Fibroblast of pulmonary artery (primary cell): ENCODE results near the gene SORBS1.

Experiments used
- DNase-seq: peaks from one replicate; pipeline ENCODE4 v3.0.0-alpha.2; 2010; ENCODE audit warnings: low read depth
- H3K4me3 ChIP-seq: replicated peaks from 2 replicates; pipeline ENCODE4 v1.5.1; 2011; ENCODE audit warnings: low read depth, mild to moderate bottlenecking, control low read depth, low read length, moderate library complexity
- TF ChIP-seq, protein P1 (sequence below): IDR thresholded peaks from 2 replicates; pipeline ENCODE4 v1.5.1; 2011; ENCODE audit warnings: mild to moderate bottlenecking, control low read depth, low read length, inconsistent platforms; ENCODE audit errors: missing control alignments

The SORBS1 gene

DNA sequence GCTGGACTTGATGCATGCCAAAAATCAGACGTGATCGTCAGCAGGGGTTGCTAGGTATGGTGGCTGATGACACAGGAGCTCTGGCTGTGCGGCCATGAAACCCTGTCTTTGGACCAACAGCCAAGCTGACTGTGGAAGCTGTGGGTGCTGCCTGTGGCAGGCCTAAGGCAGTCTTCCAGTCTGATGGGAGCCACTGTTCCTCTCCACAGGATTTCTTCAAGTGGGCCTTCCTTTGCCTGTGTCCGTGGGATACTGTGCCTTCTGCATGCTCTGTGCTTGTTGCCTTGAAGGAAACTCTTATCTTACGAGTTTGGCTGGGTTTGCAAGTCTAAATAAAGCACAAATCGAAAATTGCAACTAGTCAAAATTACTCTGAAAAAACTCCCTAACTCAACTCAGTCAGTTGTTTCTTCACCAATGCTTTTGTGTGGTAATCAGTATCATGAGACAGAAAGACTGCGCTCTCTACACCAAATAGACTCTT is 168.4 kb downstream of the SORBS1 start:
- no peak for DNase-seq
- no peak overlapping the region for H3K4me3 ChIP-seq

DNA sequence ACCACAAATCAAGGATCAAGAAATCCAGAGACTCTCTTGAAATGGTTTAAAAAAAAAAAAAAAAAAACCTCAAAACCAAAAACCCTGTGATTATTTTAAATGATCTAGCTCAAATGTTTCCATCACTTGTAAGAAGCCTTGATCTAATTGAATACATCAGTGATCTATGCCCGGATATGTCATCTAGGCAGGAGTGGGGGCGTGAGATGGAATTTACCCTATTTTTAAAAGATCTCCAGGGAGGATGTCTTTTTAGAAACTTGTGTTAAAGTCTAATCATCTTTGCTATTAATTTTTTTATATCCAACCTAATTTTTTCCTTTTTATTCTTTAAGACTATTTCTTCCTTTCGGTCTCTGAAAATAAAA is 169.0 kb downstream of the SORBS1 start:
- TF ChIP-seq, protein P1, sequence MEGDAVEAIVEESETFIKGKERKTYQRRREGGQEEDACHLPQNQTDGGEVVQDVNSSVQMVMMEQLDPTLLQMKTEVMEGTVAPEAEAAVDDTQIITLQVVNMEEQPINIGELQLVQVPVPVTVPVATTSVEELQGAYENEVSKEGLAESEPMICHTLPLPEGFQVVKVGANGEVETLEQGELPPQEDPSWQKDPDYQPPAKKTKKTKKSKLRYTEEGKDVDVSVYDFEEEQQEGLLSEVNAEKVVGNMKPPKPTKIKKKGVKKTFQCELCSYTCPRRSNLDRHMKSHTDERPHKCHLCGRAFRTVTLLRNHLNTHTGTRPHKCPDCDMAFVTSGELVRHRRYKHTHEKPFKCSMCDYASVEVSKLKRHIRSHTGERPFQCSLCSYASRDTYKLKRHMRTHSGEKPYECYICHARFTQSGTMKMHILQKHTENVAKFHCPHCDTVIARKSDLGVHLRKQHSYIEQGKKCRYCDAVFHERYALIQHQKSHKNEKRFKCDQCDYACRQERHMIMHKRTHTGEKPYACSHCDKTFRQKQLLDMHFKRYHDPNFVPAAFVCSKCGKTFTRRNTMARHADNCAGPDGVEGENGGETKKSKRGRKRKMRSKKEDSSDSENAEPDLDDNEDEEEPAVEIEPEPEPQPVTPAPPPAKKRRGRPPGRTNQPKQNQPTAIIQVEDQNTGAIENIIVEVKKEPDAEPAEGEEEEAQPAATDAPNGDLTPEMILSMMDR = no peak
- no peak for DNase-seq

More for the DNA sequence above, 168.4 kb downstream of the SORBS1 start:
- TF ChIP-seq, protein P1 = no peak

DNA sequence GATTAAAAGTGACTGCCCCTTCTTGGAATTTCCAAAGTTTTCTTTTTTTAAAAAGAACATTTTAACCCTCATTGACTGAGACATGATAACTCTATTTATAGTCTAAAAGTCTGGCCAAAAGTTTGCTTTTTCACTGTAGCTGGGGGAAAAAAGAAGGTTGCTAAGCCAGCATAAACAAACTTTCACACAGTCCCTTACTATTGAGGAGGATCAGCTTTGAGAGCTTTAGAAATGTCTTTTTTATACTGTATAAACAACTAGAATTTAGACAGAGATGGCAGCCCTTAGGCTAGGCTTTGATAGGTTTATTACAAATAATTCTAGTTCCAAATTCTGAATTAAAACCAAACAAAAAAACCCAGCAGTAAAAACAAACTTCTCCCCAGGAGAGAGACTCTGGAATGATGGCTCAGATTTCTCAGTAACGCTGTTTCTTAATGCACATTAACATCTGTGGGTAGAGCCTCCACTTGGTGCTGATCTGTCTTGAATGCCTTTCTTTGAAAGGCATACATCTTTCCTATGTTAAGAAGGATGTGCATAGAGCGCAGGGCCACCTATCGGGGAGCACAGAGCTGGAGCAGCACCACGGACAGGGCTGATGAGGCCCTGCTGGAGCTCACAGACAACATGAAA is 169.5 kb downstream of the SORBS1 start:
- no peak overlapping the region for H3K4me3 ChIP-seq
- TF ChIP-seq, protein P1 = peak; percentile 38
- DNase-seq = peak; percentile 63

More for the DNA sequence above, 169.0 kb downstream of the SORBS1 start:
- no peak overlapping the region for H3K4me3 ChIP-seq

DNA sequence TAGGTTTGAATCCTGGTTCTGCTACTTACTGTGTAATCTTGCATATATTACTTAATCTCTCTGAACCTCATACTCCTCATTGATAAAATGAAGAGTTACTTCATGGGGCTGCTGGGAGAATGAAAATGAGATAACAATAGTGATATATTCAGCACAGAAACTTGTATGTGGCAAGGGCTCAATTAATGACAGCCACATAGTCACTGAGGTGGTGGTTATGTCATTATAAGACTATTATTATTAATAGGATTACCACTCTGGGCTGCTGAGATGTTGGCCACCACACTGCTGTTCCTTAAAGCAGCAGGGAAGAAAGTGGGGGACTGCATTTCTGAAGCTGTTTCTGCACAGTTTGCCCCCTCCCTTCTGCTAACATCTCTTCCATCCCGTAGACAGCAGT is 170.0 kb downstream of the SORBS1 start:
- DNase-seq = no peak
- no peak overlapping the region for H3K4me3 ChIP-seq

DNA sequence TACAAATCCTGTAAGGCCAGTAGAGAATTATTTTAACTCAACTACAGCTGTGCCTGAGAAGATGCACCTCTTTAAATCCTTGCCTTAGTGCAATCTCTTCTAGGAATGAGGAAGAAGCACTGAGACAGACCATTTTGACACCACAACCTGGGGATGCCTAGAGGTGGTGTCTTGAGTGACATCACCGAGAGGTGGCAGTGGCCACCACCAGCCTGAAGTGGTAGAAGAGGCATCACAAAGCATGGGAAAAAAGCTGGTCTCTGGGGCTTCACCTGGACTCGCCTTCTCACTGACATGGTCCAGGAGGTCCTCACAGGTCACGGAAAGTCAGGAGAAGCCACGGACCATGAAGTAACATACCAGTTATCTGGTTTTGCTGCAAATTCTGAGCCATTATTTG is 171.2 kb downstream of the SORBS1 start:
- DNase-seq = no peak
- TF ChIP-seq, protein P1 = no peak
- H3K4me3 ChIP-seq = no peak overlapping the region

More for the DNA sequence above, 170.0 kb downstream of the SORBS1 start:
- TF ChIP-seq, protein P1 = no peak

DNA sequence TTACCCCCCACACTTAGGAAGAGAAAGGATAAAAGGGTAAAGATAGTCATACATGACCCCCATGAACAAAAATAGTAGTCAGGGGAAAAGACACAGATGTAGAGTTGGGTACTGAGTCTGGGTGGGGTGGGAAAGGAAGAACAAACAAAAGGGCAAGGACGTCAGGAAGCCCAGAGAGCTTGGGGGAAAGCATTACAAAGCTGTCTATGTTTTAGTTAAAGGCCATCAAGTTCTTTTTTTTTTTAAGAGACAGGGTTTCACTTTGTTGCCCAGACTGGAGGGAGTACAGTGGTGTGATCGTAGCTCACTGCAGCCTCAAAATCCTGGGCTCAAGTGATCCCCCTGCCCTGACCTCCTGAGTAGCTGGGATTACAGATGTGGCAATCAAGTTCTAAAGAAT is 172.0 kb downstream of the SORBS1 start:
- TF ChIP-seq, protein P1 = no peak
- no peak overlapping the region for H3K4me3 ChIP-seq
- DNase-seq = no peak

DNA sequence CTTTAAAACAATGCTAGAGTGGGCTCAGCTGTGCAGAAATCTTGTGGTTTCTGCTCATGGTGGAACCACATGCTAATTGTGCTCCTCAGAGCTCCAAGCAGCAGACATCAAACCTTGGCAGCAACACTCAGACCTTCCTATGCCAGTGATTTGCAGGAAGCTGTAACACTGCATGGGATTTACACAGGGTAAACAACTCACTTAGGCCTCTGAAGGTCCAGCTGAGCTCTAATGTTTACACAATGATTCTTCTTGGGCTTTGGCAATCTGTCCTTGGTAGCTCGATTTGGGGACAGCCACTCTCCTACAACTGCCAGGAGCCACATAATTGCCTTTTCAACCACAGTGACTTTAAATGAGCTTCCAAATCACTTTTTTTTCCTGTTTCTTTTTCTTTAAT is 172.6 kb downstream of the SORBS1 start:
- DNase-seq = no peak
- H3K4me3 ChIP-seq = no peak overlapping the region
- TF ChIP-seq, protein P1 = no peak
